HEK293 (cell line): ENCODE measurements around the gene PADI3.

Experiments used
- CTCF ChIA-PET: fragments of 350-600 bp; formaldehyde crosslinking; extraction: SDS; loops from one replicate; lab custom pipeline; 2021; ENCODE audit warnings: antibody characterized with exemption; lab: Yijun Ruan, JAX
- POLR2A ChIA-PET: fragments of 300-600 bp; formaldehyde crosslinking; extraction: SDS; loops from one replicate; lab custom pipeline; 2020; ENCODE audit warnings: antibody characterized with exemption, inconsistent platforms; lab: Yijun Ruan, JAX
- H3K27ac ChIP-seq: fragments of 200-500 bp; sonication (Bioruptor generic); 2 replicates; pipeline ENCODE4 v1.5.1; 2014; ENCODE audit warnings: low read depth, low read length, control low read depth, inconsistent platforms; ENCODE audit errors: extremely low read depth
- H3K36me3 ChIP-seq, 2 experiments: fragments of 200-500 bp in 1 of 2; sonication (Bioruptor generic) in 1 of 2; 1 replicate in 1 of 2; 2 replicates in 1 of 2; pipeline ENCODE4 v1.5.1; 2014 to 2017; ENCODE audit warnings: inconsistent platforms in 2 of 2, low read length in 2 of 2; ENCODE audit not compliant: control insufficient read depth in 2 of 2, insufficient read depth in 1 of 2
- H3K4me1 ChIP-seq: fragments of 200-500 bp; sonication (Bioruptor generic); 2 replicates; pipeline ENCODE4 v1.5.1; 2014; ENCODE audit warnings: mild to moderate bottlenecking, low read length, inconsistent platforms; ENCODE audit not compliant: control insufficient read depth, insufficient read depth
- H3K4me3 ChIP-seq: 2 replicates; pipeline ENCODE4 v1.5.1; 2011; ENCODE audit warnings: low read depth, mild to moderate bottlenecking, control low read depth, low read length, moderate library complexity
- H3K9me3 ChIP-seq: fragments of 200-500 bp; sonication (Bioruptor generic); 2 replicates; pipeline ENCODE4 v1.5.1; 2014; ENCODE audit warnings: low read depth, low read length, inconsistent platforms; ENCODE audit not compliant: control insufficient read depth, insufficient read depth
- GLIS1 ChIP-seq: fragments of 450-650 bp; formaldehyde crosslinking; IDR thresholded peaks from 2 replicates; pipeline ENCODE4 v1.5.1; 2016; ENCODE audit warnings: missing biosample characterization, missing genetic modification characterization
- KLF8 ChIP-seq: fragments of 450-650 bp; formaldehyde crosslinking; IDR thresholded peaks from 2 replicates; pipeline ENCODE4 v1.5.1; 2016; ENCODE audit warnings: missing biosample characterization, missing genetic modification characterization
- OSR2 ChIP-seq: fragments of 450-650 bp; formaldehyde crosslinking; IDR thresholded peaks from 2 replicates; pipeline ENCODE4 v1.5.1; 2016; ENCODE audit warnings: missing biosample characterization, missing genetic modification characterization
- OVOL3 ChIP-seq: fragments of 450-650 bp; formaldehyde crosslinking; IDR thresholded peaks from 2 replicates; pipeline ENCODE4 v1.5.1; 2016; ENCODE audit warnings: missing biosample characterization, missing genetic modification characterization
- SP2 ChIP-seq: fragments of 450-650 bp; formaldehyde crosslinking; IDR thresholded peaks from 2 replicates; pipeline ENCODE4 v1.5.1; 2016; ENCODE audit warnings: missing biosample characterization, missing genetic modification characterization
- ZBTB1 ChIP-seq: fragments of 450-650 bp; formaldehyde crosslinking; IDR thresholded peaks from 2 replicates; pipeline ENCODE4 v1.5.1; 2016; ENCODE audit warnings: missing biosample characterization, missing genetic modification characterization
- ZBTB20 ChIP-seq: fragments of 450-650 bp; formaldehyde crosslinking; IDR thresholded peaks from 2 replicates; pipeline ENCODE4 v1.5.1; 2016; ENCODE audit warnings: missing biosample characterization, missing genetic modification characterization
- ZBTB48 ChIP-seq: fragments of 450-650 bp; formaldehyde crosslinking; IDR thresholded peaks from 2 replicates; pipeline ENCODE4 v1.5.1; 2016; ENCODE audit warnings: missing biosample characterization, missing genetic modification characterization
- ZIC2 ChIP-seq: fragments of 450-650 bp; formaldehyde crosslinking; IDR thresholded peaks from 2 replicates; pipeline ENCODE4 v1.5.1; 2016; ENCODE audit warnings: missing biosample characterization, missing genetic modification characterization
- ZNF10 ChIP-seq: fragments of 450-650 bp; formaldehyde crosslinking; IDR thresholded peaks from 2 replicates; pipeline ENCODE4 v1.5.1; 2017; ENCODE audit warnings: missing biosample characterization, missing genetic modification characterization
- ZNF16 ChIP-seq: fragments of 450-650 bp; formaldehyde crosslinking; IDR thresholded peaks from 2 replicates; pipeline ENCODE4 v1.5.1; 2016; ENCODE audit warnings: low read depth, missing biosample characterization, missing genetic modification characterization
- ZNF175 ChIP-seq: fragments of 450-650 bp; formaldehyde crosslinking; IDR thresholded peaks from 2 replicates; pipeline ENCODE4 v1.5.1; 2016; ENCODE audit warnings: missing biosample characterization, missing genetic modification characterization
- ZNF223 ChIP-seq: fragments of 450-650 bp; formaldehyde crosslinking; IDR thresholded peaks from 2 replicates; pipeline ENCODE4 v1.5.1; 2016; ENCODE audit warnings: missing biosample characterization, missing genetic modification characterization
- ZNF335 ChIP-seq: fragments of 450-650 bp; formaldehyde crosslinking; conservative IDR thresholded peaks from 2 replicates; pipeline ENCODE4 v1.5.1; 2016; ENCODE audit warnings: missing biosample characterization, missing genetic modification characterization
- ZNF600 ChIP-seq: fragments of 450-650 bp; formaldehyde crosslinking; IDR thresholded peaks from 2 replicates; pipeline ENCODE4 v1.5.1; 2016; ENCODE audit warnings: missing biosample characterization, missing genetic modification characterization
- ZNF610 ChIP-seq: fragments of 450-650 bp; formaldehyde crosslinking; IDR thresholded peaks from 2 replicates; pipeline ENCODE4 v1.5.1; 2016; ENCODE audit warnings: missing biosample characterization, missing genetic modification characterization, borderline replicate concordance
- ZNF692 ChIP-seq: fragments of 450-650 bp; formaldehyde crosslinking; IDR thresholded peaks from 2 replicates; pipeline ENCODE4 v1.5.1; 2016; ENCODE audit warnings: missing biosample characterization, missing genetic modification characterization
- ZNF785 ChIP-seq: fragments of 450-650 bp; formaldehyde crosslinking; IDR thresholded peaks from 2 replicates; pipeline ENCODE4 v1.5.1; 2016; ENCODE audit warnings: missing biosample characterization, missing genetic modification characterization
- ZNF843 ChIP-seq: fragments of 450-650 bp; formaldehyde crosslinking; IDR thresholded peaks from 2 replicates; pipeline ENCODE4 v1.5.1; 2016; ENCODE audit warnings: missing biosample characterization, missing genetic modification characterization
- TF ChIP-seq, protein P1 (sequence below): fragments of 450-650 bp; formaldehyde crosslinking; IDR thresholded peaks from 2 replicates; pipeline ENCODE4 v1.5.1; 2016; ENCODE audit warnings: missing biosample characterization, missing genetic modification characterization
- TF ChIP-seq, protein P2 (sequence below): fragments of 450-650 bp; formaldehyde crosslinking; IDR thresholded peaks from 2 replicates; pipeline ENCODE4 v1.5.1; 2016; ENCODE audit warnings: missing biosample characterization, missing genetic modification characterization
- TF ChIP-seq, protein P3 (sequence below): fragments of 450-650 bp; formaldehyde crosslinking; IDR thresholded peaks from 2 replicates; pipeline ENCODE4 v1.5.1; 2016; ENCODE audit warnings: missing biosample characterization, missing genetic modification characterization
- TF ChIP-seq, protein P4 (sequence below): fragments of 450-650 bp; formaldehyde crosslinking; IDR thresholded peaks from 2 replicates; pipeline ENCODE4 v1.5.1; 2016; ENCODE audit warnings: missing biosample characterization, missing genetic modification characterization, borderline replicate concordance
- TF ChIP-seq, protein P5 (sequence below): fragments of 450-650 bp; formaldehyde crosslinking; IDR thresholded peaks from 2 replicates; pipeline ENCODE4 v1.5.1; 2016; ENCODE audit warnings: missing biosample characterization, missing genetic modification characterization

Gene PADI3

GRCh38 chr1:17233675-17234320, 15.1 kb upstream of the PADI3 start:
- Histone ChIP-seq H3K36me3 (no peaks in the 10 kb centered on the region), H3K4me3 (no peak overlapping the region), H3K9me3 (no peaks in the 10 kb centered on the region), H3K4me1 (peaks cover 14% of the 10 kb centered on the region), H3K27ac (peak overlapping the region; percentile 55; the same call in 1 of the 2 replicates)
- ChIA-PET POLR2A (interaction anchor here (0.6 to 3.2 kb wide), 4 partner anchors 21 to 109 kb away, joined by 4 to 12 read pairs (median 8); no protein-coding TSS in a partner anchor), CTCF (interaction anchor here (0.7 to 11.3 kb wide), 6 partner anchors 11 to 137 kb away, joined by 3 to 281 read pairs (median 4); partner anchors contain the start of gene PADI2)
- peak; percentile 73 for TF ChIP-seq ZNF335 (tag by site-specific recombination)
- TF ChIP-seq ZIC2 (tag by site-specific recombination): peak; percentile 80
- no peak for TF ChIP-seq ZNF16 (tag by site-specific recombination)
- TF ChIP-seq, protein P1, sequence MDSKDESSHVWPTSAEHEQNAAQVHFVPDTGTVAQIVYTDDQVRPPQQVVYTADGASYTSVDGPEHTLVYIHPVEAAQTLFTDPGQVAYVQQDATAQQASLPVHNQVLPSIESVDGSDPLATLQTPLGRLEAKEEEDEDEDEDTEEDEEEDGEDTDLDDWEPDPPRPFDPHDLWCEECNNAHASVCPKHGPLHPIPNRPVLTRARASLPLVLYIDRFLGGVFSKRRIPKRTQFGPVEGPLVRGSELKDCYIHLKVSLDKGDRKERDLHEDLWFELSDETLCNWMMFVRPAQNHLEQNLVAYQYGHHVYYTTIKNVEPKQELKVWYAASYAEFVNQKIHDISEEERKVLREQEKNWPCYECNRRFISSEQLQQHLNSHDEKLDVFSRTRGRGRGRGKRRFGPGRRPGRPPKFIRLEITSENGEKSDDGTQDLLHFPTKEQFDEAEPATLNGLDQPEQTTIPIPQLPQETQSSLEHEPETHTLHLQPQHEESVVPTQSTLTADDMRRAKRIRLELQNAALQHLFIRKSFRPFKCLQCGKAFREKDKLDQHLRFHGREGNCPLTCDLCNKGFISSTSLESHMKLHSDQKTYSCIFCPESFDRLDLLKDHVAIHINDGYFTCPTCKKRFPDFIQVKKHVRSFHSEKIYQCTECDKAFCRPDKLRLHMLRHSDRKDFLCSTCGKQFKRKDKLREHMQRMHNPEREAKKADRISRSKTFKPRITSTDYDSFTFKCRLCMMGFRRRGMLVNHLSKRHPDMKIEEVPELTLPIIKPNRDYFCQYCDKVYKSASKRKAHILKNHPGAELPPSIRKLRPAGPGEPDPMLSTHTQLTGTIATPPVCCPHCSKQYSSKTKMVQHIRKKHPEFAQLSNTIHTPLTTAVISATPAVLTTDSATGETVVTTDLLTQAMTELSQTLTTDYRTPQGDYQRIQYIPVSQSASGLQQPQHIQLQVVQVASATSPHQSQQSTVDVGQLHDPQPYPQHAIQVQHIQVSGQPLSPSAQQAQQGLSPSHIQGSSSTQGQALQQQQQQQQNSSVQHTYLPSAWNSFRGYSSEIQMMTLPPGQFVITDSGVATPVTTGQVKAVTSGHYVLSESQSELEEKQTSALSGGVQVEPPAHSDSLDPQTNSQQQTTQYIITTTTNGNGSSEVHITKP (tag by site-specific recombination): peak; percentile 59
- peak; percentile 19; the same call in 1 of the 2 replicates for TF ChIP-seq ZBTB48 (tag by site-specific recombination)
- 0 out of 2 replicates have a peak, but pooled peaks have one; percentile 19 for TF ChIP-seq ZBTB20 (tag by site-specific recombination)
- peak; percentile 45 for TF ChIP-seq OSR2 (tag by site-specific recombination)
- TF ChIP-seq ZNF175 (tag by site-specific recombination): no peak
- TF ChIP-seq ZNF692 (tag by site-specific recombination): 0 out of 2 replicates have a peak, but pooled peaks have one; percentile 22
- TF ChIP-seq ZNF785 (tag by site-specific recombination): no peak
- peak; percentile 29 for TF ChIP-seq SP2 (tag by site-specific recombination)
- TF ChIP-seq, protein P2, sequence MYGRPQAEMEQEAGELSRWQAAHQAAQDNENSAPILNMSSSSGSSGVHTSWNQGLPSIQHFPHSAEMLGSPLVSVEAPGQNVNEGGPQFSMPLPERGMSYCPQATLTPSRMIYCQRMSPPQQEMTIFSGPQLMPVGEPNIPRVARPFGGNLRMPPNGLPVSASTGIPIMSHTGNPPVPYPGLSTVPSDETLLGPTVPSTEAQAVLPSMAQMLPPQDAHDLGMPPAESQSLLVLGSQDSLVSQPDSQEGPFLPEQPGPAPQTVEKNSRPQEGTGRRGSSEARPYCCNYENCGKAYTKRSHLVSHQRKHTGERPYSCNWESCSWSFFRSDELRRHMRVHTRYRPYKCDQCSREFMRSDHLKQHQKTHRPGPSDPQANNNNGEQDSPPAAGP: peak; percentile 55; the same call in 1 of the 2 replicates
- peak; percentile 51; the same call in 1 of the 2 replicates for TF ChIP-seq ZNF600 (tag by site-specific recombination)
- TF ChIP-seq ZBTB1: no peak
- TF ChIP-seq OVOL3: no peak
- TF ChIP-seq, protein P3, sequence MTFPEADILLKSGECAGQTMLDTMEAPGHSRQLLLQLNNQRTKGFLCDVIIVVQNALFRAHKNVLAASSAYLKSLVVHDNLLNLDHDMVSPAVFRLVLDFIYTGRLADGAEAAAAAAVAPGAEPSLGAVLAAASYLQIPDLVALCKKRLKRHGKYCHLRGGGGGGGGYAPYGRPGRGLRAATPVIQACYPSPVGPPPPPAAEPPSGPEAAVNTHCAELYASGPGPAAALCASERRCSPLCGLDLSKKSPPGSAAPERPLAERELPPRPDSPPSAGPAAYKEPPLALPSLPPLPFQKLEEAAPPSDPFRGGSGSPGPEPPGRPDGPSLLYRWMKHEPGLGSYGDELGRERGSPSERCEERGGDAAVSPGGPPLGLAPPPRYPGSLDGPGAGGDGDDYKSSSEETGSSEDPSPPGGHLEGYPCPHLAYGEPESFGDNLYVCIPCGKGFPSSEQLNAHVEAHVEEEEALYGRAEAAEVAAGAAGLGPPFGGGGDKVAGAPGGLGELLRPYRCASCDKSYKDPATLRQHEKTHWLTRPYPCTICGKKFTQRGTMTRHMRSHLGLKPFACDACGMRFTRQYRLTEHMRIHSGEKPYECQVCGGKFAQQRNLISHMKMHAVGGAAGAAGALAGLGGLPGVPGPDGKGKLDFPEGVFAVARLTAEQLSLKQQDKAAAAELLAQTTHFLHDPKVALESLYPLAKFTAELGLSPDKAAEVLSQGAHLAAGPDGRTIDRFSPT (tag by site-specific recombination): peak; percentile 68; the same call in 1 of the 2 replicates
- peak; percentile 37; the same call in 1 of the 2 replicates for TF ChIP-seq ZNF843 (tag by site-specific recombination)
- peak; percentile 94 for TF ChIP-seq GLIS1 (tag by site-specific recombination)
- TF ChIP-seq ZNF610: no peak
- no peak for TF ChIP-seq ZNF223 (tag by site-specific recombination)
- peak; percentile 84; the same call in 1 of the 2 replicates for TF ChIP-seq ZNF10 (tag by site-specific recombination)
- TF ChIP-seq KLF8 (tag by site-specific recombination): peak; percentile 73; the same call in 1 of the 2 replicates
- TF ChIP-seq, protein P4, sequence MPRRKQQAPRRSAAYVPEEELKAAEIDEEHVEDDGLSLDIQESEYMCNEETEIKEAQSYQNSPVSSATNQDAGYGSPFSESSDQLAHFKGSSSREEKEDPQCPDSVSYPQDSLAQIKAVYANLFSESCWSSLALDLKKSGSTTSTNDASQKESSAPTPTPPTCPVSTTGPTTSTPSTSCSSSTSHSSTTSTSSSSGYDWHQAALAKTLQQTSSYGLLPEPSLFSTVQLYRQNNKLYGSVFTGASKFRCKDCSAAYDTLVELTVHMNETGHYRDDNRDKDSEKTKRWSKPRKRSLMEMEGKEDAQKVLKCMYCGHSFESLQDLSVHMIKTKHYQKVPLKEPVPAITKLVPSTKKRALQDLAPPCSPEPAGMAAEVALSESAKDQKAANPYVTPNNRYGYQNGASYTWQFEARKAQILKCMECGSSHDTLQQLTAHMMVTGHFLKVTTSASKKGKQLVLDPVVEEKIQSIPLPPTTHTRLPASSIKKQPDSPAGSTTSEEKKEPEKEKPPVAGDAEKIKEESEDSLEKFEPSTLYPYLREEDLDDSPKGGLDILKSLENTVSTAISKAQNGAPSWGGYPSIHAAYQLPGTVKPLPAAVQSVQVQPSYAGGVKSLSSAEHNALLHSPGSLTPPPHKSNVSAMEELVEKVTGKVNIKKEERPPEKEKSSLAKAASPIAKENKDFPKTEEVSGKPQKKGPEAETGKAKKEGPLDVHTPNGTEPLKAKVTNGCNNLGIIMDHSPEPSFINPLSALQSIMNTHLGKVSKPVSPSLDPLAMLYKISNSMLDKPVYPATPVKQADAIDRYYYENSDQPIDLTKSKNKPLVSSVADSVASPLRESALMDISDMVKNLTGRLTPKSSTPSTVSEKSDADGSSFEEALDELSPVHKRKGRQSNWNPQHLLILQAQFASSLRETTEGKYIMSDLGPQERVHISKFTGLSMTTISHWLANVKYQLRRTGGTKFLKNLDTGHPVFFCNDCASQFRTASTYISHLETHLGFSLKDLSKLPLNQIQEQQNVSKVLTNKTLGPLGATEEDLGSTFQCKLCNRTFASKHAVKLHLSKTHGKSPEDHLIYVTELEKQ (tag by site-specific recombination): 0 out of 2 replicates have a peak, but pooled peaks have one; percentile 24
- TF ChIP-seq, protein P5, sequence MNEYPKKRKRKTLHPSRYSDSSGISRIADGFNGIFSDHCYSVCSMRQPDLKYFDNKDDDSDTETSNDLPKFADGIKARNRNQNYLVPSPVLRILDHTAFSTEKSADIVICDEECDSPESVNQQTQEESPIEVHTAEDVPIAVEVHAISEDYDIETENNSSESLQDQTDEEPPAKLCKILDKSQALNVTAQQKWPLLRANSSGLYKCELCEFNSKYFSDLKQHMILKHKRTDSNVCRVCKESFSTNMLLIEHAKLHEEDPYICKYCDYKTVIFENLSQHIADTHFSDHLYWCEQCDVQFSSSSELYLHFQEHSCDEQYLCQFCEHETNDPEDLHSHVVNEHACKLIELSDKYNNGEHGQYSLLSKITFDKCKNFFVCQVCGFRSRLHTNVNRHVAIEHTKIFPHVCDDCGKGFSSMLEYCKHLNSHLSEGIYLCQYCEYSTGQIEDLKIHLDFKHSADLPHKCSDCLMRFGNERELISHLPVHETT (tag by site-specific recombination): peak; percentile 68
